ENCODE data around the gene SCML1. TPM values are rescaled to one million over a fixed set of nuclear protein-coding genes. Genes with fewer than 3 reads are reported as not detected.

Gene SCML1, protein sequence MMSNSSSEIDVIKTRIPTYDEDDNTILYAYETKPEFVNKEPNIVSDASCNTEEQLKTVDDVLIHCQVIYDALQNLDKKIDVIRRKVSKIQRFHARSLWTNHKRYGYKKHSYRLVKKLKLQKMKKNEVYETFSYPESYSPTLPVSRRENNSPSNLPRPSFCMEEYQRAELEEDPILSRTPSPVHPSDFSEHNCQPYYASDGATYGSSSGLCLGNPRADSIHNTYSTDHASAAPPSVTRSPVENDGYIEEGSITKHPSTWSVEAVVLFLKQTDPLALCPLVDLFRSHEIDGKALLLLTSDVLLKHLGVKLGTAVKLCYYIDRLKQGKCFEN
- total RNA-seq = 10.4 and 11.0 TPM in 2 replicates

DNA sequence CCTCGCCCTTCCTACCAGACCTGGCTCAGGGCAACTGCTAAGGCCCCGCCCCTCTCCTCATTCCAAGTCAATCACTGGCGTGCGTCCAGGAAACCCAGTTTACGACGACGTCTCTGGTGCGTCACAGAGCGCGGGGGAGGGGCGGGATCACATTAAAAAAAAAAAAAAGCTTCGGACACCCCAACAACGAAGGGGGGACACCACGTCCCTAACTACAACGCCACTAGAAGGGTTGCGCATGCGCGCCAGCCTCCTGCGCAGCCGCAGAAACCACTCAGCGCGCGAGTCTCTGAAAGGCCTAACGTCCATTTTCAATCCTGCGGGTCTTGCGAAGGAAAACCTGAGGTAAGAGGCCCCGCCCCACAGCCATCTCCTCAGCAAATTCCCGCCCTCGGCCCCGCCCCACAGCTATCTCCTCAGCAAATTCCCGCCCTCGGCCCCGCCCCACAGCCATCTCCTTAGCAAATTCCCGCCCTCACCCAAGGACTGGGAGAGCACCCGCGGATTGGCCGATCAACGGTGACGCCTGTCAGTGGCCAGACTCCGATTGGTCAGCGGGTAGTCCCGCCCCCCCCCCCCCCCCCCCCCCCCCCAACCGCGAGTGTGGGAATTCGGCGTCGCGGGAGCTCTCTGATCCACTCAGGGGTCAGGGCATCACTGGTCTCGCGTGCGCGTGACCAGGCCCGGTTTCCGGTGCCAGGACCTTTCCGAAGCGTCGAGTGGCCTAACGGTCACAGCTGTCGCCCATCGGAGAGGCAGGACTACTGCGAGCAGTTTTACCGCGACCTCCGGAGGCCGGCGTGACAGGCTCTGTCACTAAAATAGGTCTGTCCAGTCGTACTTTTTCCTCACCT lies at the start of gene SCML1:
Gene SCML1 (plus strand): TSS at position 638 of the 854 bp plus-strand sequence. CDS start 6,694 bp downstream, outside the sequence.

Other genes with a start within 250 kb of the SCML1 start
- 1.6 and 3.0 TPM in 2 replicates for gene RAI2, start 123.8 kb downstream of the SCML1 start, total RNA-seq